Endodermal cell (in vitro differentiated cells): Measurements from ENCODE around the gene POLR3E. TPM values are rescaled to one million over a fixed set of nuclear protein-coding genes. Genes with fewer than 3 reads are reported as not detected.

Experiments used
- DNase-seq: peaks from one replicate; pipeline ENCODE4 v3.0.0-alpha.2; 2017
- H3K27ac ChIP-seq: 2 replicates; pipeline ENCODE4 v1.5.1; 2013; ENCODE audit warnings: mild to moderate bottlenecking, low read depth, low read length, moderate library complexity
- H3K27me3 ChIP-seq: 2 replicates; pipeline ENCODE4 v1.6.1; 2013; ENCODE audit warnings: mild to moderate bottlenecking, low read length, moderate library complexity; ENCODE audit not compliant: insufficient read depth, control insufficient read depth, poor library complexity, severe bottlenecking
- H3K36me3 ChIP-seq: 2 replicates; pipeline ENCODE4 v1.7.0; 2013; ENCODE audit warnings: mild to moderate bottlenecking, low read length, moderate library complexity; ENCODE audit not compliant: control insufficient read depth, insufficient read depth
- H3K4me1 ChIP-seq: one replicate; pipeline ENCODE4 v1.7.0; 2013; ENCODE audit warnings: low read length; ENCODE audit not compliant: control insufficient read depth, insufficient read depth
- H3K4me3 ChIP-seq: 2 replicates; pipeline ENCODE4 v1.5.1; 2013; ENCODE audit warnings: mild to moderate bottlenecking, low read length, moderate library complexity
- H3K9ac ChIP-seq: 2 replicates; pipeline ENCODE4 v1.6.1; 2013; ENCODE audit warnings: mild to moderate bottlenecking, low read length, moderate library complexity; ENCODE audit not compliant: poor library complexity, severe bottlenecking; ENCODE audit errors: extremely low read depth
- H3K9me3 ChIP-seq: 2 replicates; pipeline ENCODE4 v1.6.1; 2013; ENCODE audit warnings: mild to moderate bottlenecking, low read length, moderate library complexity; ENCODE audit not compliant: control insufficient read depth
- H3K27ac Mint-ChIP-seq: 2 replicates; pipeline ENCODE4 v1.8.0; 2020; ENCODE audit warnings: mixed read lengths
- H3K27me3 Mint-ChIP-seq: 2 replicates; pipeline ENCODE4 v1.8.0; 2021; ENCODE audit warnings: mild to moderate bottlenecking, mixed read lengths; ENCODE audit not compliant: insufficient read depth
- H3K36me3 Mint-ChIP-seq: 2 replicates; pipeline ENCODE4 v1.8.0; 2020; ENCODE audit warnings: low read depth, mixed read lengths
- H3K4me1 Mint-ChIP-seq: 2 replicates; pipeline ENCODE4 v1.8.0; 2020; ENCODE audit warnings: mixed read lengths
- H3K4me3 Mint-ChIP-seq: 2 replicates; pipeline ENCODE4 v1.8.0; 2020; ENCODE audit warnings: mild to moderate bottlenecking, moderate library complexity, mixed read lengths
- H3K9me3 Mint-ChIP-seq: 2 replicates; pipeline ENCODE4 v1.8.0; 2020; ENCODE audit warnings: mild to moderate bottlenecking, mixed read lengths
- WGBS, 2 experiments: methylation state at CpG; one replicate each; pipeline versions ENCODE4 v1.1.5 to v1.1.7; 2013; ENCODE audit warnings: missing lambda C conversion rate in 2 of 2, mixed read lengths in 1 of 2; ENCODE audit not compliant: insufficient coverage in 1 of 2, insufficient read length in 1 of 2; 5-methylcytosine and 5-hydroxymethylcytosine counted together
- long read RNA-seq, 4 experiments: library from polyadenylated mRNA in 2 of 4; library from RNA in 1 of 4; library from capped mRNA in 1 of 4; stranded (forward) in 3 of 4; unstranded in 1 of 4; transcript quantifications; one replicate each; pipeline ENCODE4 v2.0.0, GENCODE V29; 2020 to 2021; ENCODE audit warnings: inconsistent platforms in 1 of 4
- polyA plus RNA-seq, 2 experiments: library from polyadenylated mRNA; stranded (reverse); fragments of 50-300 nt; gene quantifications; one replicate each; pipeline ENCODE4 v1.2.3, GENCODE V29; 2013
- total RNA-seq, 2 donors: library from RNA; stranded (reverse); fragmentation: NEBNext Ultra II Directional in 1 of 2; extraction: Animal tissue kit (Norgen Biotek cat#: 25700) in 1 of 2; gene quantifications; 2 replicates in 1 of 2; 3 replicates in 1 of 2; pipeline ENCODE4 v1.2.1, GENCODE V29; 2021
- TF ChIP-seq, protein P1 (sequence below): fragments of 200-600 bp; sonication (generic); conservative IDR thresholded peaks from 2 replicates; pipeline ENCODE4 v1.5.0; 2021; ENCODE audit warnings: antibody characterized with exemption, mild to moderate bottlenecking

Gene POLR3E, protein sequence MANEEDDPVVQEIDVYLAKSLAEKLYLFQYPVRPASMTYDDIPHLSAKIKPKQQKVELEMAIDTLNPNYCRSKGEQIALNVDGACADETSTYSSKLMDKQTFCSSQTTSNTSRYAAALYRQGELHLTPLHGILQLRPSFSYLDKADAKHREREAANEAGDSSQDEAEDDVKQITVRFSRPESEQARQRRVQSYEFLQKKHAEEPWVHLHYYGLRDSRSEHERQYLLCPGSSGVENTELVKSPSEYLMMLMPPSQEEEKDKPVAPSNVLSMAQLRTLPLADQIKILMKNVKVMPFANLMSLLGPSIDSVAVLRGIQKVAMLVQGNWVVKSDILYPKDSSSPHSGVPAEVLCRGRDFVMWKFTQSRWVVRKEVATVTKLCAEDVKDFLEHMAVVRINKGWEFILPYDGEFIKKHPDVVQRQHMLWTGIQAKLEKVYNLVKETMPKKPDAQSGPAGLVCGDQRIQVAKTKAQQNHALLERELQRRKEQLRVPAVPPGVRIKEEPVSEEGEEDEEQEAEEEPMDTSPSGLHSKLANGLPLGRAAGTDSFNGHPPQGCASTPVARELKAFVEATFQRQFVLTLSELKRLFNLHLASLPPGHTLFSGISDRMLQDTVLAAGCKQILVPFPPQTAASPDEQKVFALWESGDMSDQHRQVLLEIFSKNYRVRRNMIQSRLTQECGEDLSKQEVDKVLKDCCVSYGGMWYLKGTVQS
- 10 to 100 TPM; 73.1 to 73.6 TPM for total RNA-seq
- polyA plus RNA-seq (2013, experiment 1 of 2), result 40.2 TPM
- polyA plus RNA-seq (2013, experiment 2 of 2), result 31.3 TPM
- long read RNA-seq, experiment 1, partial matches to known transcripts, result 13 of 23 reads
- long read RNA-seq, experiment 1, other reads (novel, unspliced or antisense), result 7 of 23 reads
- long read RNA-seq, experiment 2, transcript POLR3E-201 (21 exons, 3,697 nt), result major isoform, 37 of 56 reads
- long read RNA-seq, experiment 2, partial matches to known transcripts, result 9 of 56 reads
- long read RNA-seq, experiment 2, other reads (novel, unspliced or antisense), result 6 of 56 reads
- long read RNA-seq, experiment 3, transcript POLR3E-201 (21 exons, 3,697 nt), result major isoform, 175 of 242 reads
- long read RNA-seq, experiment 3, transcript POLR3E-219 (20 exons, 3,655 nt), result minor isoform, 12 of 242 reads
- long read RNA-seq, experiment 3, partial matches to known transcripts, result 16 of 242 reads
- long read RNA-seq, experiment 3, other reads (novel, unspliced or antisense), result 35 of 242 reads
- long read RNA-seq, experiment 4, full-length matches to known transcripts, result 5 of 12 reads
- long read RNA-seq, experiment 4, partial matches to known transcripts, result 6 of 12 reads
- long read RNA-seq, experiment 4, other reads (novel, unspliced or antisense), result 1 of 12 reads

GRCh38 chr16:22297114-22297870 is at the start of gene POLR3E:
TSS of gene POLR3E (plus strand) at chr16:22297409. CDS start at chr16:22302969, 5,560 bp downstream.
- Histone ChIP-seq H3K4me3 (peak within 1 kb of the TSS; percentile 96), H3K9me3 (no peaks in the 10 kb centered on the region), H3K9ac (peak within 1 kb of the TSS; percentile 93), H3K36me3 (peaks cover 3% of the 10 kb centered on the region), H3K27me3 (no peaks in the 10 kb centered on the region), H3K27ac (peak within 1 kb of the TSS; percentile 92), H3K4me1 (no peaks in the 10 kb centered on the region)
- Mint-ChIP-seq H3K36me3 (peaks cover 11% of the 10 kb centered on the region), H3K27ac (peak within 1 kb of the TSS; percentile 97), H3K9me3 (no peaks in the 10 kb centered on the region), H3K27me3 (no peaks in the 10 kb centered on the region), H3K4me3 (peak within 1 kb of the TSS; percentile 85), H3K4me1 (peaks cover 11% of the 10 kb centered on the region)
- TF ChIP-seq, protein P1, sequence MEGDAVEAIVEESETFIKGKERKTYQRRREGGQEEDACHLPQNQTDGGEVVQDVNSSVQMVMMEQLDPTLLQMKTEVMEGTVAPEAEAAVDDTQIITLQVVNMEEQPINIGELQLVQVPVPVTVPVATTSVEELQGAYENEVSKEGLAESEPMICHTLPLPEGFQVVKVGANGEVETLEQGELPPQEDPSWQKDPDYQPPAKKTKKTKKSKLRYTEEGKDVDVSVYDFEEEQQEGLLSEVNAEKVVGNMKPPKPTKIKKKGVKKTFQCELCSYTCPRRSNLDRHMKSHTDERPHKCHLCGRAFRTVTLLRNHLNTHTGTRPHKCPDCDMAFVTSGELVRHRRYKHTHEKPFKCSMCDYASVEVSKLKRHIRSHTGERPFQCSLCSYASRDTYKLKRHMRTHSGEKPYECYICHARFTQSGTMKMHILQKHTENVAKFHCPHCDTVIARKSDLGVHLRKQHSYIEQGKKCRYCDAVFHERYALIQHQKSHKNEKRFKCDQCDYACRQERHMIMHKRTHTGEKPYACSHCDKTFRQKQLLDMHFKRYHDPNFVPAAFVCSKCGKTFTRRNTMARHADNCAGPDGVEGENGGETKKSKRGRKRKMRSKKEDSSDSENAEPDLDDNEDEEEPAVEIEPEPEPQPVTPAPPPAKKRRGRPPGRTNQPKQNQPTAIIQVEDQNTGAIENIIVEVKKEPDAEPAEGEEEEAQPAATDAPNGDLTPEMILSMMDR, result peak; percentile 92
- DNase-seq, result peak; percentile 100
- 0% methylated on average over 23 to 76 of the region's 76 CpGs for WGBS, 2 experiments

DNA sequence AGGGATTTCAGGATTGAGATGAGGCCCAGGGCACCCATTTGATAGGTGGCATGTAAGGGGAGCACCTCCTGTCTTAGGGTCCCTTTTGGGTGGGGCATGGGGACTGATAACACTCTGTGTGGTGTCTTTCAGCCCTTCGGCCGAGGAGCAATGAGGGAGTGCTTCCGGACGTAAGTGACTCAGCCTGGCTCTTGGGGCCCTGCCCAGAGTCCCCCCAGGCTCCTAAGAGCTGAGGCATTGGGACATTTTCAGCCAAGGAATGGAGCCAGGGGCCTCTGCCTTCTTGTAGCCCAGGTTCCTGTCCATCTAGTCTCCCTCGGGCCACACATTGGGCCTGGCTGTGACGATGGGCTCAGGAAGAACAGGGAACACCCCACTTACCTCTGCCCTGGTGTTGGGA is 46.7 kb upstream of the POLR3E start:
- TF ChIP-seq, protein P1, result no peak
- WGBS, 2 experiments, result 93 to 100% methylated on average over 4 to 6 of the region's 6 CpGs
- Mint-ChIP-seq H3K36me3 (peaks cover 35% of the 10 kb centered on the region), H3K27ac (no peak overlapping the region), H3K4me3 (no peak overlapping the region), H3K27me3 (no peaks in the 10 kb centered on the region), H3K9me3 (peaks cover 7% of the 10 kb centered on the region), H3K4me1 (no peaks in the 10 kb centered on the region)
- Histone ChIP-seq H3K36me3 (peaks cover 7% of the 10 kb centered on the region), H3K27me3 (no peaks in the 10 kb centered on the region), H3K9me3 (peaks cover 7% of the 10 kb centered on the region), H3K4me1 (no peaks in the 10 kb centered on the region), H3K9ac (no peak overlapping the region), H3K4me3 (no peak overlapping the region), H3K27ac (no peak overlapping the region)
- DNase-seq, result no peak
